Measurements from ENCODE around the gene ANXA6. TPM values are rescaled to one million over a fixed set of nuclear protein-coding genes. Genes with fewer than 3 reads are reported as not detected.

The ANXA6 gene
- total and polyA plus RNA-seq, 2 donors (not counting 1 experiment from before 2014, with no cell fraction given) = 136 to 300 TPM

DNA sequence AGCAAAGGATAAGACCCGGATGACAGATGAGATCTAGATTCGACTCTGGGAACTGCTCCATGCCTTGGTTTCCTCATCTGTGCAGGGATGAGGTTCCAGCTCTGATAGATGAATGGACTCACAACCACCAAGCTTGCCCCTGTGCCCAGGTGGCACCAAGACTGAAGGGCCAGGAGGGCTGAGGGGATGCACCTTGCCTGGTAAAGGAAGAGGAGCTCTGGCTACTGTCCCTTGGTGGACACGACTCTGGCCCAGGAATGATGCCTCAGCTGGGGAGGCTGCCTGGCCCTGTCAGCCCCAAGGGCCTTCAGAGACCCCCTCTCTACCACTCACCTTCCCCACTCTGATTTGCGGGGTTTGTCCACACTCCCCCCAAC, 24.9 kb upstream of the ANXA6 start:
- no peak for TF ChIP-seq CTCF (IDR thresholded peaks at IDR 0.05)
- TF ChIP-seq EZH2 (IDR thresholded peaks at IDR 0.05; ENCODE audit: borderline replicate concordance, insufficient read depth, low read depth, low read length, poor library complexity, severe bottlenecking) = no peak
- Histone ChIP-seq H3K27ac (ENCODE audit: low read length in 2 of 2) (no peak overlapping the region), H2AFZ (ENCODE audit: insufficient read depth, low read depth, low read length, poor library complexity, severe bottlenecking) (no peak overlapping the region), H3K27me3 (replicated peaks in 1 of 4; ENCODE audit: control extremely low read depth in 1 of 4, control insufficient read depth in 3 of 4, insufficient read depth in 4 of 4, low read length in 3 of 4) (no peaks in the 10 kb centered on the region), H3K9me3 (ENCODE audit: control extremely low read depth in 1 of 3, control insufficient read depth in 2 of 3, insufficient read depth in 1 of 3, low read length in 2 of 3) (no peaks in the 10 kb centered on the region), H3K36me3 (replicated peaks in 1 of 2; ENCODE audit: control extremely low read depth in 1 of 2, control insufficient read depth in 1 of 2, extremely low read depth in 1 of 2, insufficient read depth in 2 of 2, low read length in 1 of 2) (peaks cover 6 to 74% of the 10 kb centered on the region in 2 experiments), H3K4me3 (ENCODE audit: control extremely low read depth in 1 of 5, extremely low read depth in 1 of 5, insufficient read depth in 1 of 5, low read depth in 2 of 5, low read length in 4 of 5) (no peak overlapping the region), H4K20me1 (ENCODE audit: control insufficient read depth, insufficient read depth, low read length, poor library complexity, severe bottlenecking) (no peaks in the 10 kb centered on the region), H3K79me2 (ENCODE audit: control insufficient read depth, insufficient read depth, low read length) (peaks cover 23% of the 10 kb centered on the region), H3K4me2 (replicated peaks; ENCODE audit: low read depth, low read length, poor library complexity, severe bottlenecking) (no peak overlapping the region), H3K4me1 (ENCODE audit: control insufficient read depth in 2 of 2, insufficient read depth in 2 of 2, low read length in 2 of 2) (peaks cover 23 to 25% of the 10 kb centered on the region in 2 donors), H3K9ac (ENCODE audit: low read length) (no peak overlapping the region)
- no peak overlapping the region for H3K4me3 Mint-ChIP-seq
- no peaks in the 10 kb centered on the region for H3K9me3 Mint-ChIP-seq (ENCODE audit: insufficient read depth)
- POLR2A ChIA-PET = interaction anchor here (0.6 kb wide), 1 partner anchor 587 kb away, joined by 5 read pairs; no protein-coding TSS in a partner anchor
- no peak overlapping the region for H3K27ac Mint-ChIP-seq
- H3K27me3 Mint-ChIP-seq = no peaks in the 10 kb centered on the region
- 100% methylated on average over 3 of the region's 4 CpGs for WGBS (ENCODE audit: insufficient coverage)
- intact Hi-C loops (cut with micrococcal nuclease) = no loop called here
- DNase-seq = no peak
- H3K4me1 Mint-ChIP-seq = peaks cover 45% of the 10 kb centered on the region
- CTCF ChIA-PET = interaction anchor here (2.1 to 3.7 kb wide), 3 partner anchors 12 to 56 kb away, joined by 5 to 22 read pairs (median 8); no protein-coding TSS in a partner anchor
- ATAC-seq (ENCODE audit: low read depth) = no peak

GRCh38 chr5:151181818-151182523, 24.4 kb upstream of the ANXA6 start:
- DNase-seq (no peak), ATAC-seq (ENCODE audit: low read depth) (no peak)
- peaks cover 17% of the 10 kb centered on the region for H3K79me2 ChIP-seq (ENCODE audit: control insufficient read depth, insufficient read depth, low read length)
- H4K20me1 ChIP-seq (ENCODE audit: control insufficient read depth, insufficient read depth, low read length, poor library complexity, severe bottlenecking) = no peaks in the 10 kb centered on the region
- Mint-ChIP-seq H3K4me1 (peaks cover 49% of the 10 kb centered on the region), H3K4me3 (no peak overlapping the region), H3K27ac (peak overlapping the region; percentile 80), H3K9me3 (ENCODE audit: insufficient read depth) (no peaks in the 10 kb centered on the region), H3K27me3 (no peaks in the 10 kb centered on the region)
- WGBS (ENCODE audit: insufficient coverage) = 95% methylated on average over 3 of the region's 4 CpGs
- no peak overlapping the region for H2AFZ ChIP-seq (ENCODE audit: insufficient read depth, low read depth, low read length, poor library complexity, severe bottlenecking)
- peaks cover 25% of the 10 kb centered on the region in 2 donors for H3K4me1 ChIP-seq (ENCODE audit: control insufficient read depth in 2 of 2, insufficient read depth in 2 of 2, low read length in 2 of 2)
- no peak overlapping the region for H3K9ac ChIP-seq (ENCODE audit: low read length)
- POLR2A ChIA-PET = interaction anchor here (0.6 kb wide), 1 partner anchor 587 kb away, joined by 5 read pairs; no protein-coding TSS in a partner anchor
- intact Hi-C loops (cut with micrococcal nuclease) = no loop called here
- H3K4me3 ChIP-seq (ENCODE audit: control extremely low read depth in 1 of 5, extremely low read depth in 1 of 5, insufficient read depth in 1 of 5, low read depth in 2 of 5, low read length in 4 of 5) = no peak overlapping the region
- CTCF ChIA-PET = interaction anchor here (0.8 to 3.7 kb wide), 5 partner anchors 12 to 67 kb away, joined by 3 to 22 read pairs (median 5); no protein-coding TSS in a partner anchor
- peak overlapping the region in 1 of 2 donors; percentile 18 for H3K27ac ChIP-seq (ENCODE audit: low read length in 2 of 2)
- H3K36me3 ChIP-seq (replicated peaks in 1 of 2; ENCODE audit: control extremely low read depth in 1 of 2, control insufficient read depth in 1 of 2, extremely low read depth in 1 of 2, insufficient read depth in 2 of 2, low read length in 1 of 2) = peaks cover 6 to 69% of the 10 kb centered on the region in 2 experiments
- no peak for TF ChIP-seq CTCF (IDR thresholded peaks at IDR 0.05)
- no peak for TF ChIP-seq EZH2 (IDR thresholded peaks at IDR 0.05; ENCODE audit: borderline replicate concordance, insufficient read depth, low read depth, low read length, poor library complexity, severe bottlenecking)
- H3K4me2 ChIP-seq (replicated peaks; ENCODE audit: low read depth, low read length, poor library complexity, severe bottlenecking) = no peak overlapping the region
- no peaks in the 10 kb centered on the region for H3K9me3 ChIP-seq (ENCODE audit: control extremely low read depth in 1 of 3, control insufficient read depth in 2 of 3, insufficient read depth in 1 of 3, low read length in 2 of 3)
- no peaks in the 10 kb centered on the region for H3K27me3 ChIP-seq (replicated peaks in 1 of 4; ENCODE audit: control extremely low read depth in 1 of 4, control insufficient read depth in 3 of 4, insufficient read depth in 4 of 4, low read length in 3 of 4)

Measured in B cell (primary cell).